ENCODE measurements around the gene VWDE. TPM values are rescaled to one million over a fixed set of nuclear protein-coding genes. Genes with fewer than 3 reads are reported as not detected.

VWDE gene
- total and polyA plus RNA-seq, 10 of the 15 experiments (the other 5 are each of a cell fraction or from before 2014, with no cell fraction given), result 0.74 to 2.1 (median 1.3) TPM

- no peak overlapping the region for H3K4me2 ChIP-seq (ENCODE audit: control insufficient read depth, insufficient read depth)
- no peak overlapping the region for H3K27ac ChIP-seq (ENCODE audit: control insufficient read depth, insufficient read depth)
- DNase-seq (ENCODE audit: low read depth, low spot score) (no peak), FAIRE-seq (no peak), ATAC-seq (no peak)
- no TSS peak for BruUV-seq (replicated peaks)
- H3K79me2 ChIP-seq (ENCODE audit: control insufficient read depth, insufficient read depth, low read length), result no peaks in the 10 kb centered on the region
- no peaks in the 10 kb centered on the region for H3K4me1 ChIP-seq (ENCODE audit: control insufficient read depth, insufficient read depth, low read length)
- no peak overlapping the region for H3K9ac ChIP-seq (ENCODE audit: control insufficient read depth, insufficient read depth, low read length)
- H3K9me3 ChIP-seq (replicated peaks; ENCODE audit: control insufficient read depth, insufficient read depth, low read length), result no peaks in the 10 kb centered on the region
- no peaks in the 10 kb centered on the region for H4K20me1 ChIP-seq (ENCODE audit: control insufficient read depth, insufficient read depth)
- no peaks in the 10 kb centered on the region for H3K36me3 ChIP-seq (ENCODE audit: control insufficient read depth in 2 of 2, insufficient read depth in 2 of 2, low read length in 1 of 2)
- SMC1A ChIA-PET (ENCODE audit: uncharacterized antibody, unreplicated experiment), result interaction anchor here (0.7 kb wide), 1 partner anchor 20 kb away, joined by 3 read pairs; no protein-coding TSS in a partner anchor
- WGBS (ENCODE audit: insufficient coverage, insufficient replicate concordance, low lambda C conversion rate, missing lambda C conversion rate), result 37% methylated on average over 6 of the region's 6 CpGs
- POLR2A ChIA-PET, result no interaction called here
- H3K27me3 ChIP-seq (replicated peaks in 1 of 2; ENCODE audit: control insufficient read depth in 2 of 2, insufficient read depth in 2 of 2, low read length in 1 of 2), result no peaks in the 10 kb centered on the region
- no peak overlapping the region for H3K4me3 ChIP-seq
- no peak for TF ChIP-seq CREB1 (IDR thresholded peaks at IDR 0.05; ENCODE audit: low read depth)
- no peak for TF ChIP-seq SIN3A (IDR thresholded peaks at IDR 0.05; ENCODE audit: low read depth, low read length)
- TF ChIP-seq NR2C2 (IDR thresholded peaks at IDR 0.05; ENCODE audit: borderline replicate concordance, control insufficient read depth, insufficient read length, low read depth), result no peak
- no peak for TF ChIP-seq SMAD1 (IDR thresholded peaks at IDR 0.05; ENCODE audit: low read depth, partially characterized antibody)
- no peak for TF ChIP-seq PBX3 (IDR thresholded peaks at IDR 0.05; ENCODE audit: insufficient replicate concordance, low read depth, low read length)
- no peak for TF ChIP-seq ESRRA (IDR thresholded peaks at IDR 0.05; ENCODE audit: low read length)
- intact Hi-C loops (cut with micrococcal nuclease; ENCODE audit: unreplicated experiment) (no loop called here), in situ Hi-C loops (cut with MboI) (loop anchor here (10.0 kb wide), 1 partner anchor 894 kb away; no protein-coding TSS in a partner anchor)
- no peak overlapping the region for H2AFZ ChIP-seq (ENCODE audit: control insufficient read depth, low read depth, low read length)
- CTCF ChIA-PET, result no interaction called here
- RAD21 ChIA-PET (ENCODE audit: unreplicated experiment), result no interaction called here
Measured at GRCh38 chr7:12328888-12329770, 74.5 kb downstream of the VWDE start.

All from GM12878 (cell line).